Neural cell (in vitro differentiated cells): ENCODE measurements around the gene NES.

ENCODE experiments used
- CTCF ChIP-seq: fragments of 450-650 bp; IDR thresholded peaks from 2 replicates; pipeline ENCODE4 v1.5.1; 2014; ENCODE audit warnings: antibody characterized with exemption, mild to moderate bottlenecking, moderate library complexity; ENCODE audit not compliant: poor library complexity, severe bottlenecking
- EP300 ChIP-seq: fragments of 450-650 bp; conservative IDR thresholded peaks from 2 replicates; pipeline ENCODE4 v1.6.1; 2014; ENCODE audit warnings: antibody characterized with exemption, mild to moderate bottlenecking, moderate library complexity; ENCODE audit not compliant: poor library complexity, severe bottlenecking
- EZH2 ChIP-seq: fragments of 200-600, 300-800 bp; shearing (Covaris generic), sonication (generic); IDR thresholded peaks from 2 replicates; pipeline ENCODE4 v1.6.1; 2014; ENCODE audit warnings: antibody characterized with exemption, low read length, borderline replicate concordance, mild to moderate bottlenecking; ENCODE audit not compliant: insufficient read depth, poor library complexity, severe bottlenecking
- POLR2AphosphoS5 ChIP-seq: IDR thresholded peaks from 2 replicates; pipeline ENCODE4 v1.6.1; 2012
- REST ChIP-seq: IDR thresholded peaks from 2 replicates; pipeline ENCODE4 v1.6.1; 2012; ENCODE audit warnings: borderline replicate concordance
- TAF1 ChIP-seq: IDR thresholded peaks from 2 replicates; pipeline ENCODE4 v1.6.1; 2012; ENCODE audit warnings: low read depth

GRCh38 chr1:156662005-156662799, 15.0 kb downstream of the NES start:
- TF ChIP-seq EZH2 (no peak), CTCF (no peak), REST (no peak), EP300 (no peak), POLR2AphosphoS5 (no peak), TAF1 (no peak)
